Muscle of leg (tissue), 11 donors: Measurements from ENCODE around the gene NES. TPM values are rescaled to one million over a fixed set of nuclear protein-coding genes. Genes with fewer than 3 reads are reported as not detected.

Experiments used
- DNase-seq: peaks from one replicate; pipeline ENCODE4 v3.0.0; 2013
- H3K27ac ChIP-seq: one replicate; pipeline ENCODE4 v1.5.1; 2013; ENCODE audit warnings: mild to moderate bottlenecking, low read length, control low read depth
- H3K27me3 ChIP-seq: one replicate; pipeline ENCODE4 v1.6.1; 2013; ENCODE audit warnings: low read length; ENCODE audit not compliant: control insufficient read depth, insufficient read depth
- H3K36me3 ChIP-seq: one replicate; pipeline ENCODE4 v1.6.1; 2013; ENCODE audit warnings: low read length; ENCODE audit not compliant: control insufficient read depth, insufficient read depth
- H3K4me1 ChIP-seq: one replicate; pipeline ENCODE4 v1.6.1; 2013; ENCODE audit warnings: low read length; ENCODE audit not compliant: control insufficient read depth, insufficient read depth
- H3K4me3 ChIP-seq: one replicate; pipeline ENCODE4 v1.5.1; 2013; ENCODE audit warnings: low read length, control low read depth
- H3K9me3 ChIP-seq: replicated peaks from 2 replicates; pipeline ENCODE4 v1.6.1; 2013; ENCODE audit warnings: low read depth, low read length; ENCODE audit not compliant: control insufficient read depth
- WGBS: methylation state at CpG from one replicate; pipeline ENCODE4 v1.1.5; 2013; ENCODE audit warnings: missing lambda C conversion rate; ENCODE audit not compliant: insufficient coverage; 5-methylcytosine and 5-hydroxymethylcytosine counted together
- polyA plus RNA-seq, 8 donors: library from polyadenylated mRNA; unstranded; fragments of 120-200 nt; gene quantifications; one replicate each; pipeline versions ENCODE4 v1.2.1 to v1.2.3, GENCODE V29; 2013; ENCODE audit warnings: inconsistent platforms in 1 of 8, low replicate concordance in 1 of 8; ENCODE audit not compliant: insufficient read length in 8 of 8, insufficient read depth in 1 of 8
- total RNA-seq: library from RNA; stranded (reverse); fragments of 120-200 nt; gene quantifications from one replicate; pipeline ENCODE4 v1.2.4, GENCODE V29; 2013

NES gene
- total and polyA plus RNA-seq, 9 donors, result 590 to 1,263 (median 856) TPM

GRCh38 chr1:156712626-156713025 lies 35.4 kb upstream of the NES start:
- Histone ChIP-seq H3K4me1 (peaks cover 50% of the 10 kb centered on the region), H3K27ac (no peak overlapping the region), H3K27me3 (peaks cover 4% of the 10 kb centered on the region), H3K9me3 (no peaks in the 10 kb centered on the region), H3K4me3 (no peak overlapping the region), H3K36me3 (peaks cover 3% of the 10 kb centered on the region)
- no peak for DNase-seq
- 39% methylated on average over 2 of the region's 3 CpGs for WGBS

- Histone ChIP-seq H3K9me3 (no peaks in the 10 kb centered on the region), H3K4me3 (no peak overlapping the region), H3K36me3 (peaks cover 3% of the 10 kb centered on the region), H3K4me1 (peaks cover 64% of the 10 kb centered on the region), H3K27me3 (peaks cover 4% of the 10 kb centered on the region), H3K27ac (peak overlapping the region; percentile 94)
- WGBS, result 11% methylated on average over 1 of the region's 9 CpGs
- DNase-seq, result peak; percentile 88
Measured at GRCh38 chr1:156711011-156711817, 34.0 kb upstream of the NES start.

GRCh38 chr1:156709757-156710489 lies 32.7 kb upstream of the NES start:
- Histone ChIP-seq H3K27me3 (peaks cover 15% of the 10 kb centered on the region), H3K4me3 (no peak overlapping the region), H3K4me1 (peaks cover 77% of the 10 kb centered on the region), H3K9me3 (no peaks in the 10 kb centered on the region), H3K36me3 (no peaks in the 10 kb centered on the region), H3K27ac (peak overlapping the region; percentile 94)
- 61% methylated on average over 6 of the region's 11 CpGs for WGBS
- DNase-seq, result peak; percentile 77

GRCh38 chr1:156709031-156709430 lies 31.8 kb upstream of the NES start:
- H3K9me3 ChIP-seq, result no peaks in the 10 kb centered on the region
- no peak overlapping the region for H3K4me3 ChIP-seq
- peak overlapping the region; percentile 94 for H3K27ac ChIP-seq
- peaks cover 86% of the 10 kb centered on the region for H3K4me1 ChIP-seq
- WGBS, result 30% methylated on average over 3 of the region's 4 CpGs
- DNase-seq, result peak; percentile 29
- peaks cover 24% of the 10 kb centered on the region for H3K27me3 ChIP-seq
- no peaks in the 10 kb centered on the region for H3K36me3 ChIP-seq

- 18% methylated on average over 2 of the region's 4 CpGs for WGBS
- peaks cover 31% of the 10 kb centered on the region for H3K27me3 ChIP-seq
- H3K27ac ChIP-seq, result peak overlapping the region; percentile 94
- peaks cover 94% of the 10 kb centered on the region for H3K4me1 ChIP-seq
- no peak overlapping the region for H3K4me3 ChIP-seq
- H3K9me3 ChIP-seq, result no peaks in the 10 kb centered on the region
- no peaks in the 10 kb centered on the region for H3K36me3 ChIP-seq
- DNase-seq, result peak; percentile 64
Measured at GRCh38 chr1:156708218-156708661, 31.0 kb upstream of the NES start.

GRCh38 chr1:156707417-156708217 lies 30.4 kb upstream of the NES start:
- H3K27me3 ChIP-seq, result peaks cover 35% of the 10 kb centered on the region
- H3K9me3 ChIP-seq, result no peaks in the 10 kb centered on the region
- H3K36me3 ChIP-seq, result no peaks in the 10 kb centered on the region
- H3K4me3 ChIP-seq, result no peak overlapping the region
- DNase-seq, result peak; percentile 95
- H3K4me1 ChIP-seq, result peaks cover 98% of the 10 kb centered on the region
- WGBS, result 0% methylated on average over 1 of the region's 8 CpGs
- H3K27ac ChIP-seq, result peak overlapping the region; percentile 94

GRCh38 chr1:156706657-156707416 lies 29.6 kb upstream of the NES start:
- Histone ChIP-seq H3K4me1 (peaks cover 92% of the 10 kb centered on the region), H3K9me3 (no peaks in the 10 kb centered on the region), H3K36me3 (no peaks in the 10 kb centered on the region), H3K27me3 (peaks cover 35% of the 10 kb centered on the region), H3K27ac (peak overlapping the region; percentile 94), H3K4me3 (peak overlapping the region; percentile 75)
- DNase-seq, result peak; percentile 97
- WGBS, result 2% methylated on average over 27 of the region's 29 CpGs

- DNase-seq, result peak; percentile 93
- Histone ChIP-seq H3K27me3 (peaks cover 35% of the 10 kb centered on the region), H3K4me3 (peak overlapping the region; percentile 75), H3K36me3 (no peaks in the 10 kb centered on the region), H3K4me1 (peaks cover 86% of the 10 kb centered on the region), H3K27ac (peak overlapping the region; percentile 94), H3K9me3 (no peaks in the 10 kb centered on the region)
- WGBS, result under 1% methylated on average over 28 of the region's 45 CpGs
Measured at GRCh38 chr1:156705918-156706656, 28.9 kb upstream of the NES start.
